Measurements from ENCODE around the gene NAA16.

Gene NAA16

GRCh38 chr13:41291246-41291645, 19.8 kb upstream of the NAA16 start:
- H3K4me3 ChIP-seq (ENCODE audit: low read depth, low read length) = no peak overlapping the region
- DNase-seq (ENCODE audit: low read depth) = no peak
- no peak for TF ChIP-seq CTCF (IDR thresholded peaks at IDR 0.05; ENCODE audit: low read depth, low read length, missing control alignments)
- in situ Hi-C loops (cut with HindIII; ENCODE audit: low sequenced_read_pairs) = no loop called here

DNA sequence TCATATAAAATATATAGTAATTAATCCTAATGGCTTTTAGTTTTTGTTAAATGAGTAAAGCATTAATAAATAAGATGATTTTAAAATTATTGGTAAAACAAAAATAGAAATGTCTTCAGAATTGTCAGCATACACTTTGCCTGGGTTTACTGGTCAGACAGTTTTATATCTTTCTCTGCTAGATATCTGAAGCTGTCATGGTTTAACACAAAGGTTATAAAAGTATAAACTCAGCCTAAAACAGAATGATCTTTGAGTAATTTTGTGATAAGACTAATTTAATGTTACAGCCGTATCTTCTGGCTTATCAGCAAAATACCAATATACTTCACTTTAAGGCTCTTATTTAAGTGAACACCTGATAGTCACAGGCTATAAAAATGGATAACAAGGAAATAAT, 17.8 kb upstream of the NAA16 start:
- no peak for TF ChIP-seq CTCF (IDR thresholded peaks at IDR 0.05; ENCODE audit: low read depth, low read length, missing control alignments)
- no peak for DNase-seq (ENCODE audit: low read depth)
- in situ Hi-C loops (cut with HindIII; ENCODE audit: low sequenced_read_pairs) = no loop called here
- H3K4me3 ChIP-seq (ENCODE audit: low read depth, low read length) = no peak overlapping the region

DNA sequence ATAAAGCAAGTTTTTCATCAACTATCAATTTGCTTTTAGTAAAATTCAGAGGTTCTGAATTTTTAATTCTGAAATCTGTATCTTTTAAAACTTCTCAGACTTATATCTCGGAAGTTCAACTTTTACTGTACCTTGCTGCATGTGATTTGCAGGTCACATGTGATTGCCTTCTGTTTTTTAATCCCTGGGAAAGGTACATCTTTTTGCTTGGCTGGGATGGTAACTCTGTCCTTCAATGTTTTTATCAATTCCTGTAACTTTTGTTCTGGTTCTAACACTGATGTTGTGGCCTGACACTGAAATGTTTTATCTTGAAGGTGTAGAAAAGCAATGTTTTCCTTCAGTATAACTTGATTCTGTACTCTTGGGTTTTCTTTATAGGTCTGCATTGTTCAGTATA, 16.2 kb upstream of the NAA16 start:
- no peak overlapping the region for H3K4me3 ChIP-seq (ENCODE audit: low read depth, low read length)
- no peak for DNase-seq (ENCODE audit: low read depth)
- TF ChIP-seq CTCF (IDR thresholded peaks at IDR 0.05; ENCODE audit: low read depth, low read length, missing control alignments) = no peak
- in situ Hi-C loops (cut with HindIII; ENCODE audit: low sequenced_read_pairs) = no loop called here

GRCh38 chr13:41295973-41296372, 15.1 kb upstream of the NAA16 start:
- no peak for DNase-seq (ENCODE audit: low read depth)
- no peak overlapping the region for H3K4me3 ChIP-seq (ENCODE audit: low read depth, low read length)
- in situ Hi-C loops (cut with HindIII; ENCODE audit: low sequenced_read_pairs) = no loop called here
- TF ChIP-seq CTCF (IDR thresholded peaks at IDR 0.05; ENCODE audit: low read depth, low read length, missing control alignments) = no peak

DNA sequence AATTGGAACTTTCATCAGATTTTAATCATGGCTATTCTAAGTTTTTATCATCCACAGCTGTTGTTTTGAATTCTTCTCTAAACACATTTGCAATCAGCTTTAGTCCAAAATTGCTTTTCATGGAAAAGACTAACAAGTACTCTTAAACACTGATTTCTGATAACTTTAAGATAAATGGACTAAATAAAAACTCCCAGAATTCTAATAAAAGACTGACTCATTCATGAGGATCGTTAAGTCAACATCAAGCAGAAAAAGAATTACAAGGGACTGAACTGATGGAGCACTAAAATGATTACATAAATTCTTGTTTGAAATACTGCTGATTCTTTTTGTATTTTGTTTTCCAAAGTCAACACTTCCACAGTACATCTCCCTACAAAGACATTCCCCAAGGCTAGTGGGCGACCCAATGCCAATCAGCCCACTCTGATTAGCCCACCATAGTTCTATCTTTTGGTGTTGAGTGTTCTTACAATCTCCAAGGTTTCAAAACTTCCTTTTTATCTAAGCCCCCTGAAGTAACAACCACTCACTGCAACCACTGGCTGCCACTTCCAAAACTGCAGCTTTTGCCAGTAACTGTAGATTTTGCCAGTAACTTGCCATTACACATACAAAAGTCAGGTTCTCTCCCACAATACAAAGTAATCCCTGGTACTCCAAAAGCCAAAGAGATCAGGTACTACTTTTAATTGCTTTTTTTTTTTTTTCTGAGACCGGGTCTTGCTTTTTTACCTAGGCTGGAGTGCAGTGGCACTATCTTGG, 14.0 kb upstream of the NAA16 start:
- in situ Hi-C loops (cut with HindIII; ENCODE audit: low sequenced_read_pairs) = no loop called here
- no peak for DNase-seq (ENCODE audit: low read depth)
- no peak overlapping the region for H3K4me3 ChIP-seq (ENCODE audit: low read depth, low read length)
- no peak for TF ChIP-seq CTCF (IDR thresholded peaks at IDR 0.05; ENCODE audit: low read depth, low read length, missing control alignments)

- no peak for TF ChIP-seq CTCF (IDR thresholded peaks at IDR 0.05; ENCODE audit: low read depth, low read length, missing control alignments)
- H3K4me3 ChIP-seq (ENCODE audit: low read depth, low read length) = no peak overlapping the region
- in situ Hi-C loops (cut with HindIII; ENCODE audit: low sequenced_read_pairs) = no loop called here
- no peak for DNase-seq (ENCODE audit: low read depth)
Measured at GRCh38 chr13:41299316-41300094, 11.6 kb upstream of the NAA16 start.

All from astrocyte of the cerebellum (primary cell).